ENCODE results near the gene SYNDIG1. TPM values are rescaled to one million over a fixed set of nuclear protein-coding genes. Genes with fewer than 3 reads are reported as not detected.

The SYNDIG1 gene
- total RNA-seq, 2 experiments from 2014 or later = not detected

DNA sequence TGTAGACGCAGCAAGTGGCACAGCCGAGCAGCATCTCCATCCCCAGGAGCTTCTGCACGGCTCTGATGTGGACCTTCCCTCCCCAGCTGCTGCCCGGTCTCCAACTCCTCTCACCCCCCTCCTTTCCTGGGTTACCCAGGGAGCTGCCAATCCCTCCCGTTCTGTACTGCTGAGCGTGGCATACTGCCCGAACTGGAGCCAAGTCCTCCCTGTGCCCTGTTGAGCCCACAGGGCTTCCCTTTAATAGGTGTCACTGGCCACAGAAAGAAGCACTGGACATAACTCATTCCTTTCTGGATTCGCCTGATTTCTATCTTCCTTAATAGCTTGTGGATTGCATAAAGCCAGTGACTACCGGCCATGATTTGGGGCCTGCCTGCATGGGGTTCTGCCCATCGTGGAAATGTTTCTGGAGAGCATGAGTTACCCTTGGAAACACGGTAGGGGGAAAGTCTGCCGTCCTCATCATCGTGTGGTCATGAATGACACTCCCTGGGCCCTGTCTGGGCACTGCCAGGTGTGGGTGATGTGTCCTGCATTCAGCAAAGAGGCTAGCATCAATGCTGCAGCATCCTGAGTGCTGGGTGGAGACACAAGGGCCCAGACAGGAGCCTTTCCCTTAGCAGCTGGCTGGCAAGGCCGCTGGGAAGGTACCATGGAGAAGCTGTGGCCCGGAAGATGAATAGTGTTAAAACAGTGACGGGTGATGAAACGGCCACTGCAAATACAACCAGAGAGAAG lies 189.7 kb downstream of the SYNDIG1 start:
- Mint-ChIP-seq H3K9me3 (no peaks in the 10 kb centered on the region), H3K4me1 (no peaks in the 10 kb centered on the region), H3K4me3 (no peak overlapping the region), H3K36me3 (ENCODE audit: low read depth) (no peaks in the 10 kb centered on the region), H3K27ac (no peak overlapping the region), H3K27me3 (no peaks in the 10 kb centered on the region)
- ChIA-PET POLR2A (no interaction called here), CTCF (no interaction called here)
- DNase-seq = no peak

DNA sequence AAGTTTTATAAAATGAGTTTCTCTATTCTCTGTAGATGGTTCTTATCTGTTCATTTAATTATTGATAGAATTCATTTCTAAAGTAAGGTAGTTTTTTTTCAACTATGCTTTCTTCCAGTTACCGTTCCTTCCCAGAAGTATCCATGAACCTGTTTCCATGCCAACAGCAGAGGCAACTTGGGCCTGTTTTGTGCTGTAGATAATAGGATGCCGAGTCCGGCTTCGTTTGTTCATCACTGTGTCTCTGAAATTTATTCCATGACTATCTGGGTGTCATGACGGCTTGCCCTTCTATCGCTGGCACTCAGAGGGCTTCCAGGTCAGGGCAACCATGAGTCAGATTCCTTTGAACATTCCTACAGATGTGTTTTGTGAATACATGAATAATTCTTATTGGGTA lies 190.4 kb downstream of the SYNDIG1 start:
- CTCF ChIA-PET = no interaction called here
- H3K27ac Mint-ChIP-seq = no peak overlapping the region

DNA sequence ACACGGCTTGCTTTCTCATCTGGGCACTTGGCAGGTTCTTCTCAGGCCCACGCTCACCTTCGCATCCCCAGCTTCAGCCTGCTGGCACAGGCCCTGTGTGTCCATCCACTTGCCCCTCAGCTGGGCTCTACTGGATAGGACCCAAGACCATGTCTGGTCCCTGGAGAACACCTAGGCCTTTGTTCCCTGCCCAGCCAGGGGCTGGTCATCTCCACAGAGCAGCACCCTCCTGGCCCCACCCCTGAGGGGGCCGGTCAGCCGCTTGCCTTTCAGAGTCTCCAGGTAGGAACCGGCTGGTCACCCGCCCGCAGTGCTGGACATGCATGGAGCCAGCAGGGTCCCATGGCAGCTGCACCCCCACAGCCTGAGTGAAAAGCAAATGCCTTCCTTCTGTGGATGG lies 191.2 kb downstream of the SYNDIG1 start:
- no peaks in the 10 kb centered on the region for H3K4me1 Mint-ChIP-seq
- ChIA-PET CTCF (no interaction called here), POLR2A (no interaction called here)
- DNase-seq = no peak
- no peaks in the 10 kb centered on the region for H3K9me3 Mint-ChIP-seq
- H3K27ac Mint-ChIP-seq = no peak overlapping the region
- H3K36me3 Mint-ChIP-seq (ENCODE audit: low read depth) = no peaks in the 10 kb centered on the region
- no peak overlapping the region for H3K4me3 Mint-ChIP-seq
- no peaks in the 10 kb centered on the region for H3K27me3 Mint-ChIP-seq

More for the DNA sequence above, 190.4 kb downstream of the SYNDIG1 start:
- DNase-seq = no peak
- Mint-ChIP-seq H3K27me3 (no peaks in the 10 kb centered on the region), H3K4me3 (no peak overlapping the region), H3K9me3 (no peaks in the 10 kb centered on the region), H3K36me3 (ENCODE audit: low read depth) (no peaks in the 10 kb centered on the region), H3K4me1 (no peaks in the 10 kb centered on the region)
- POLR2A ChIA-PET = no interaction called here

DNA sequence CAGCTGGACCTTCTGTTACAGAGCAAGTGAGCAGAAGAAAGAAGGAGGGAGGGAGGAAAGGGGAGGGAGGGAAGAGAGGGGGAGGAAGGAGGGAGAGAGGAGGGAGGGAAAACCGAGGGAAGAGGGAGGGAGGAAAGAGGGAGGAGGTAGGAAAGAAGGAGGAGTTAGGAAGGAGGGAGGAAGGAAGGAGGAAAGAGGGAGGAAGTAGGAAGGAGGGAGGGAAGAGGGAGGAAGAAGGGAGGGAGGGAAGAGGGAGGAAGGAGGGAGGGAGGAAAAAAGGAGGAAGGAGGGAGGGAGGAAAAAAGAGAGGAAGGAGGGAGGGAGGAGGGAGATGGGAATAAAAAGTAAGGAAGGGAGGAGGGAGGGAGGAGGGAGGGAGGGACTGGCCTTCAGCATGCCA lies 191.8 kb downstream of the SYNDIG1 start:
- Mint-ChIP-seq H3K4me3 (no peak overlapping the region), H3K9me3 (no peaks in the 10 kb centered on the region)
- no peak for DNase-seq

DNA sequence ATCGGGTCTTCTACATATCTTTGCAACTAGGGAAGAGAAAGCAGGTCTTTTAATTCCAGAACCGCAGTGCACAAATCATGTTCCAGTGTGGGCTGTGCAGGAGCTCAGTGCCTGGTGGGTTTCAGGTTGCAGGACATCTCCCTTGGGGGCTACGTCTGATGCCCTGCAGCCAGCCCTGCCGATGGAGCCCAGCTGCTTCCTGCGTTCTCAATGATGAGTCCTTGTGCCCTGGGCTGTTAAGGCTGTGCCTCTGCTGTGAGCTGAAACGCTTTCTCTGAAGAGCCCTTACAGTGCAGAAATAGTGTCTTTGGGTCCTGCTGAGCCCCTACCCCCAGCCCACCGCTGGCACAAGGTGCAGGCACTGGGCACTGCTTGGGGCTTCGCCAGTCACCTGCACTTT lies 192.9 kb downstream of the SYNDIG1 start:
- H3K36me3 Mint-ChIP-seq (ENCODE audit: low read depth) = no peaks in the 10 kb centered on the region
- POLR2A ChIA-PET = no interaction called here
- H3K9me3 Mint-ChIP-seq = no peaks in the 10 kb centered on the region
- H3K4me1 Mint-ChIP-seq = no peaks in the 10 kb centered on the region
- H3K4me3 Mint-ChIP-seq = no peak overlapping the region
- no peak for DNase-seq
- no peak overlapping the region for H3K27ac Mint-ChIP-seq
- CTCF ChIA-PET = no interaction called here
- H3K27me3 Mint-ChIP-seq = no peaks in the 10 kb centered on the region

More for the DNA sequence above, 191.8 kb downstream of the SYNDIG1 start:
- POLR2A ChIA-PET = no interaction called here
- CTCF ChIA-PET = no interaction called here
- H3K27me3 Mint-ChIP-seq = no peaks in the 10 kb centered on the region
- H3K4me1 Mint-ChIP-seq = no peaks in the 10 kb centered on the region
- H3K27ac Mint-ChIP-seq = no peak overlapping the region
- H3K36me3 Mint-ChIP-seq (ENCODE audit: low read depth) = no peaks in the 10 kb centered on the region

DNA sequence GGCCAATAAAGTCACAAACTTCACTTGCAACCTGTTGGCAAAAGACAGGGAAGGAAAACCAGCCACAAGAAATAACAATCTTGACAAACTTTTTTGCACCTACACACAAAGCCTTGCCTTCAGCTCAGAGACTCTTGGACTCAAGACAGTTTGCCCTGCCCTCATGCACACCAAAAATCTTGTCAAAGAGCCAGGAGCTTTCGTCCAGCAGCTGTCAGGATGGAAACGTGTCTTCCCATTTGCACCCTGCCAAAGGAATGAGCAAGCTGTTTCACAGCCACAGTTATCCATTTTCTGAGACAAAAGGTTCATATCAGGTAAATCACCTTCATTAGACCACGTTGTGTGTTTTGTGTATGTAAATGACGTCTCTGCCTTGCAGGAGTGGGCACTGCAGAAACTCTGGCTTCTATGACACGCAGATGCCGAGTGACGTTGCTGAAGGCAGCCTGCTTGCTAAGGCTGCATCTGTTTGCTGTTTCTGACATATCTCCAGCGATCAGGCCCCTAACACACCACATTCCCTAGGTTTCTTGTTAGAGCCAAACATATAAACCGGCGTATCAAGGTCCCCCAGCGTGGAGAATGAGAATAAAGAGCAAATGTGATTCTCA lies 193.4 kb downstream of the SYNDIG1 start:
- POLR2A ChIA-PET = no interaction called here
- Mint-ChIP-seq H3K4me3 (no peak overlapping the region), H3K9me3 (no peaks in the 10 kb centered on the region), H3K4me1 (no peaks in the 10 kb centered on the region), H3K27ac (no peak overlapping the region), H3K27me3 (no peaks in the 10 kb centered on the region), H3K36me3 (ENCODE audit: low read depth) (no peaks in the 10 kb centered on the region)
- no peak for DNase-seq
- CTCF ChIA-PET = no interaction called here

DNA sequence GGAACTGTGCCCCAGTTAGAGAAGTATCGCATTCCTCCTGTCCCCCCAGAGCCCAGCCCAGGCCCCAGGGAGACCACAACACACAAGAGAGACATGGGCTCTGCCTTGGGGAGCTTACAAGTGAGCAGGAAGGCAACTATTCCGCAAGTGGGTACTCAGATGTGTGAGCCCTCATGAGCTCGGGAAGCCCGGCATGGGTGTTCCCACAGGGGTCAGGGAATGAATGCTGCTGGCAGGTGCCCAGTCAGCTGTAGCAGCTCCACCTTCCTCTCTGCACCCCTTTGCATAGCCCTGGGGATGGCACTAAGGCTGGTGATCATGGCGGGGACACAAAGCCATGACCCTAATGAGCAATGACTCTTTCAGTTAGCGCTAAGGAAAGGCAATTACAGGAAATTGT lies 194.1 kb downstream of the SYNDIG1 start:
- ChIA-PET CTCF (no interaction called here), POLR2A (no interaction called here)
- no peaks in the 10 kb centered on the region for H3K27me3 Mint-ChIP-seq
- no peak overlapping the region for H3K27ac Mint-ChIP-seq
- no peak for DNase-seq
- H3K9me3 Mint-ChIP-seq = no peaks in the 10 kb centered on the region
- H3K4me1 Mint-ChIP-seq = no peaks in the 10 kb centered on the region
- H3K36me3 Mint-ChIP-seq (ENCODE audit: low read depth) = no peaks in the 10 kb centered on the region
- H3K4me3 Mint-ChIP-seq = no peak overlapping the region

DNA sequence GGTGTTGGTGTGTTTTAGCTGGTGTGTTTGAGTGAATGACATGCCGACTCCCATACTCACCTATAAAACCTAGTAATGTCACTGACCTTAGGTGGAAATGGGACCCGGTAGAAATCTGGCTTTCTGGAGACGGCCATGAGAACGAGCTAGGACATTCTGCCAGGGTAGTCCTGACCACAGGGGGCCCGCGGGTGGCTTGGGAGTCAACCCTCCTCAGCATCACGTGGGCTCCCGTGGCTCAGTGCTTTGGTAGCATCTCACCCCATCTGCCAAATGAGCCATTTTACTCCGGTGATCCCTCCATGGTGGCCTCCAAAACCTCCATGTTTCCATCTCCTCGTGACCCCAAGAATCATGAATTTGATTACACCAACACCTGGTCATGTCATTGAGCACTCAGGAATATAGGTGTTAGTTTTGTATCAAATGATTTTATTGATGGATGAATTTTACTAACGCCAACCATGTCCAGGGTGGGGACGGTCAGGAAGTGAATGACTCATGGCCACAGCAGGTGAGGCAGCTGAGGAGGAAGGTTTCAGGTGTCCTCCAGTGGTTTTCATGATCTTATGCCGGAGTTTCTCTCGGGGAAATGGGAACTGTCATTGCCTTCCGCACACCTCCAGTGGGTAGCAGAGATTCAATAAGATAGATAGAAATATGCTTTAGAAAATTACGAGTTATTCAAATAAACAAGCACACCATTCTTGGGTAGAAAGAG lies 195.0 kb downstream of the SYNDIG1 start:
- CTCF ChIA-PET = no interaction called here

DNA sequence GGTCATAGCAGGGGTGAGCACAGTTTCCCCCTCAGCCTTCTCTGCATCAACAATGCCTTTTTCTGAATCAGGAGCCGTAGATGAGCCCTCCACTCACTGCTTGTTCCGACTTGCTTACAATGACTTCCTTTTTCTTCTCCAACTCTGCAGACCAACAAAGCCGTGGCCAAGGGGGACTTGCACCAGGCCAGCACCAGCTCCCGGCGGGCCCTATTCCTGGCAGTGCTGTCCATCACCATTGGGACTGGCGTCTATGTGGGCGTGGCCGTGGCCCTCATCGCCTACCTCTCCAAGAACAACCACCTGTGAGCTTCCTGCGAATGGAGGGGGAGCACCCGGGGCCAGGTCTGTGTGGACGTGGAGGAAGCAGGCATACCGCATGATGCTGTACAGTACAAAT lies 195.8 kb downstream of the SYNDIG1 start:
- no peaks in the 10 kb centered on the region for H3K36me3 Mint-ChIP-seq (ENCODE audit: low read depth)
- no peaks in the 10 kb centered on the region for H3K4me1 Mint-ChIP-seq
- H3K9me3 Mint-ChIP-seq = no peaks in the 10 kb centered on the region
- no peak overlapping the region for H3K4me3 Mint-ChIP-seq
- DNase-seq = no peak
- ChIA-PET CTCF (no interaction called here), POLR2A (no interaction called here)
- no peak overlapping the region for H3K27ac Mint-ChIP-seq
- no peaks in the 10 kb centered on the region for H3K27me3 Mint-ChIP-seq

More for the DNA sequence above, 195.0 kb downstream of the SYNDIG1 start:
- no peak overlapping the region for H3K27ac Mint-ChIP-seq
- POLR2A ChIA-PET = no interaction called here
- H3K27me3 Mint-ChIP-seq = no peaks in the 10 kb centered on the region
- H3K36me3 Mint-ChIP-seq (ENCODE audit: low read depth) = no peaks in the 10 kb centered on the region
- H3K4me1 Mint-ChIP-seq = no peaks in the 10 kb centered on the region
- no peaks in the 10 kb centered on the region for H3K9me3 Mint-ChIP-seq
- DNase-seq = no peak
- no peak overlapping the region for H3K4me3 Mint-ChIP-seq

DNA sequence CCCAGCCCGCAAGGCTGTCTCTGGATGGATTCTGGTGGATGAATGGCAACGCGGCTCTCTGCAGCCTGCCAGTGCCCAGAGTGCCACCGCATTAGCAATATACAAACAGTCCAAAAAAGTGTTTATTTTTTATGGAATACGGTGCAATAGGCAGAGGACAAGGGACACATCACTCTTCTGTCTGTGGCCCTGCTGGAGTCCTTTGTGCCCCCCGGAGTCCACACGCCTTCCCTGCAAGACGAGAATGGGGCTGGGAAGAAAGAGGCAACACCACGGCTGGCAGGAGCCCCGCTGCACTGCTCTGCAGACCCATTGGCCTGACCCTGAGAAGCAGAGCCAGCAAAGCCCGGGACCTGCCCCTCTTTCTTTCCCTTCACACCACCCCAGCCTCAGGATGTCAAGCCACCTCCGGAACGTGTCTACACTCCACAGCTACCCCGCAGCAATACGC lies 196.3 kb downstream of the SYNDIG1 start:
- CTCF ChIA-PET = no interaction called here
- H3K27ac Mint-ChIP-seq = no peak overlapping the region
- no peak overlapping the region for H3K4me3 Mint-ChIP-seq
- no peaks in the 10 kb centered on the region for H3K36me3 Mint-ChIP-seq (ENCODE audit: low read depth)
- POLR2A ChIA-PET = no interaction called here
- no peaks in the 10 kb centered on the region for H3K9me3 Mint-ChIP-seq
- H3K27me3 Mint-ChIP-seq = no peaks in the 10 kb centered on the region
- DNase-seq = no peak
- H3K4me1 Mint-ChIP-seq = no peaks in the 10 kb centered on the region

DNA sequence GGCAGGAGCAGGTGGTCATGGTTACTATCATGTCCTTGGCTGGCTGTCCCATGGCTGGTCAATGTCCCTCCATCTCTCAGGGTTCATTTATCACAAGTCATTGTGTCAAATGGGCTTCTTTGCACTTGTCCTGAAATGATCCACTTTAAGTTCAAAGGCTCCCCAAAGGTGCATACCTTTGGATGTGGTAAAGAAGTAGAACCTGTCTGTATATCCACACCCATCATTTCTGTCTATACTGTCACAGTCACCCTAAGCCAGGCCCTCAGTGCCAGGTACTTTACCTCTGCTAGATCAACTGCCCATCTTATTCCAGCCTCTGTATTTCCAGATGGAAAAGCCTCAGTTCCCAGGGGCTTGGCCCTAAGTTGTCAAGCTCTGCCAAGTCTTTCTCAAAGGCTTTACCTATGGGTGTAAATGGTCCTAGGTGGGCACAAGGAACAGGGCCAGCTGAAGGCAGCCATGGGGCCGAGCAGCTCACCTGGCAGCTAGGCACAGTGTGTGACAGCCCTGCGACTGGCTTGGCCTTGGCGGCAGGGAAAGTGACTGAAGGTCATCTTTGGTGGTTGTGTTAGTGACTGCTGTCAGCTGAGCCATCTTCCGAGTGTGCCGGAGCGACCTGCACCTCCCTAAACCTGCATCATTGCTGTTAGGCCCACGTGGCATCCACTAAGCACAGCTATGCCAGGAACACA lies 198.4 kb downstream of the SYNDIG1 start:
- ChIA-PET POLR2A (no interaction called here), CTCF (no interaction called here)
- no peaks in the 10 kb centered on the region for H3K27me3 Mint-ChIP-seq
- no peak overlapping the region for H3K4me3 Mint-ChIP-seq
- H3K36me3 Mint-ChIP-seq (ENCODE audit: low read depth) = no peaks in the 10 kb centered on the region
- H3K9me3 Mint-ChIP-seq = no peaks in the 10 kb centered on the region
- no peak overlapping the region for H3K27ac Mint-ChIP-seq
- DNase-seq = no peak
- H3K4me1 Mint-ChIP-seq = no peaks in the 10 kb centered on the region

DNA sequence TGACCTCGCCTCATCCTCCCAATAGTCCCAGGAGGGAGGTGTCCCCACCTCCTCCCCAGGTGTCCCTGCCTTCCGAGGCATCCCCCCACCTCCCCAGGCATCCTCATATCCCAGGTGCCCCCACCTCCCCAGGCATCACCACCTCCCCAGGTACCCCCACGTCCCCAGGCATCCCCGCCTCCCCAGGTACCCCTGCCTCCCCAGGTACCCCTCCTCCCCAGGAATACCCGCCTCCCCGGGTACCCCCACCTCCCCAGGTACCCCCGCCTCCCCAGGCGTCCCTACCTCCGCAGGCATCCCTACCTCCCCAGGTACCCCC lies 198.9 kb downstream of the SYNDIG1 start:
- no peaks in the 10 kb centered on the region for H3K27me3 Mint-ChIP-seq
- H3K36me3 Mint-ChIP-seq (ENCODE audit: low read depth) = no peaks in the 10 kb centered on the region
- CTCF ChIA-PET = no interaction called here
- H3K4me1 Mint-ChIP-seq = no peaks in the 10 kb centered on the region
- DNase-seq = no peak
- no peak overlapping the region for H3K4me3 Mint-ChIP-seq
- POLR2A ChIA-PET = no interaction called here
- no peaks in the 10 kb centered on the region for H3K9me3 Mint-ChIP-seq
- H3K27ac Mint-ChIP-seq = no peak overlapping the region

DNA sequence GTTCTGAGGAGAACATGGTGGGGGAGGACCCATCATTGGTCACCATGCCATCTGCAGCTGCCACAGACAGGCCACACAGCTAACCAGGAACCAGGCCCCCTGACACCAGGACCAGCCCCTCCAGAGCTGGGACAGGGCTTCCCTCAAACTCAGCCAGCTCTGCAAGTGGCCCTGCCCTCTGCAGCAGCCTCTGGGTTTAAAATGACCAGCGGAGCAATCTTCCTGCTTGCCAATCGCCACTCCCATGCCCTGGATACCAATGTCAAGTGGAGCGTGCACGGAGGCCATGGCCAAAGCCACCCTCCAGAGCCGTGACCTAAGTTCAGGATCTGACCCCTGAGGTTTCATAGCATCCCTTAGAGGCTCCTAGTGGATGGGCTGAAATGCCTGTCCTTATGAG lies 199.4 kb downstream of the SYNDIG1 start:
- CTCF ChIA-PET = no interaction called here
- no peak overlapping the region for H3K27ac Mint-ChIP-seq
- no peak overlapping the region for H3K4me3 Mint-ChIP-seq
- POLR2A ChIA-PET = no interaction called here
- H3K9me3 Mint-ChIP-seq = no peaks in the 10 kb centered on the region
- no peak for DNase-seq
- H3K27me3 Mint-ChIP-seq = no peaks in the 10 kb centered on the region
- H3K4me1 Mint-ChIP-seq = no peaks in the 10 kb centered on the region
- H3K36me3 Mint-ChIP-seq (ENCODE audit: low read depth) = no peaks in the 10 kb centered on the region
